Activated T-cell treated with anti-CD3 and anti-CD28 coated beads, Interleukin-2, amount 50 U/mL, for 72 hours (primary cell): ENCODE data around the gene SLAMF9. TPM values are rescaled to one million over a fixed set of nuclear protein-coding genes. Genes with fewer than 3 reads are reported as not detected.

Experiments
- ATAC-seq, 2 donors: fragments of 150-1000 bp; cut with Tn5 transposase; replicated peaks in 1 of 2; 2 replicates each; pipeline ENCODE4 v1.10.0; 2021; ENCODE audit warnings: moderate library complexity in 2 of 2, mild to moderate bottlenecking in 1 of 2
- DNase-seq, 2 donors: peaks; one replicate each; pipeline ENCODE4 v3.0.0; 2021 to 2022; ENCODE audit warnings: mixed read lengths in 1 of 2
- H3K27ac Mint-ChIP-seq: one replicate; pipeline ENCODE4 v1.8.0; 2022; ENCODE audit warnings: mild to moderate bottlenecking, moderate library complexity, mixed read lengths
- H3K27me3 Mint-ChIP-seq: one replicate; pipeline ENCODE4 v1.8.0; 2022; ENCODE audit warnings: low read depth, mixed read lengths
- H3K36me3 Mint-ChIP-seq, 2 donors: one replicate each; pipeline ENCODE4 v1.8.0; 2022; ENCODE audit warnings: mixed read lengths in 2 of 2, mild to moderate bottlenecking in 1 of 2; ENCODE audit not compliant: insufficient read depth in 2 of 2
- H3K4me1 Mint-ChIP-seq: one replicate; pipeline ENCODE4 v1.8.0; 2022; ENCODE audit warnings: low read depth, mixed read lengths
- H3K4me3 Mint-ChIP-seq, 2 donors: one replicate each; pipeline ENCODE4 v1.8.0; 2022; ENCODE audit warnings: mild to moderate bottlenecking in 2 of 2, mixed read lengths in 2 of 2, moderate library complexity in 2 of 2
- H3K9me3 Mint-ChIP-seq, 2 donors: one replicate each; pipeline ENCODE4 v1.8.0; 2022; ENCODE audit warnings: mixed read lengths in 2 of 2
- total RNA-seq, 2 donors: library from RNA; stranded (reverse); gene quantifications; one replicate each; pipeline ENCODE4 v1.2.3, GENCODE V29; 2022

SLAMF9 gene
- total RNA-seq, 2 donors from 2014 or later = not detected

DNA sequence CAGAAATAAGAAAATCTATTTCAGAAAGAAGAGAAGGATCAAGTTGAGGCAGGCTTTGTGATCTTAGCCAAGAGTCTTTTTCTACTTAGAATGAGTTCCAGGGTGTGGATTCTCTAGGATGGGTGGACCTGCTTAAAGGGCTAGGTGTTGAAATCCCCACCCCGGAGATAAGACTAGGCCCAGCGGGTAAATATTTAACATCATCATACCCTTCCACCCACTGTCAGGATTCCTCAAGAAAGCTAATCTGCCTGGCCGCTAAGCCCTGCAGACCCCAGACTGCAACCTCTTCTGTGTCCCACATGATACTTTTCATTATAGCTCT is 14.4 kb downstream of the SLAMF9 start:
- Mint-ChIP-seq H3K4me1 (peaks cover 6% of the 10 kb centered on the region), H3K4me3 (no peak overlapping the region), H3K9me3 (no peaks in the 10 kb centered on the region), H3K27me3 (peaks cover 36% of the 10 kb centered on the region), H3K36me3 (no peaks in the 10 kb centered on the region), H3K27ac (no peak overlapping the region)
- DNase-seq = no peak
- ATAC-seq = no peak

GRCh38 chr1:159938905-159939677 is 14.9 kb downstream of the SLAMF9 start:
- Mint-ChIP-seq H3K27ac (no peak overlapping the region), H3K4me3 (no peak overlapping the region), H3K36me3 (no peaks in the 10 kb centered on the region), H3K4me1 (peaks cover 6% of the 10 kb centered on the region), H3K27me3 (peaks cover 30% of the 10 kb centered on the region), H3K9me3 (no peaks in the 10 kb centered on the region)
- DNase-seq = no peak
- ATAC-seq = no peak

DNA sequence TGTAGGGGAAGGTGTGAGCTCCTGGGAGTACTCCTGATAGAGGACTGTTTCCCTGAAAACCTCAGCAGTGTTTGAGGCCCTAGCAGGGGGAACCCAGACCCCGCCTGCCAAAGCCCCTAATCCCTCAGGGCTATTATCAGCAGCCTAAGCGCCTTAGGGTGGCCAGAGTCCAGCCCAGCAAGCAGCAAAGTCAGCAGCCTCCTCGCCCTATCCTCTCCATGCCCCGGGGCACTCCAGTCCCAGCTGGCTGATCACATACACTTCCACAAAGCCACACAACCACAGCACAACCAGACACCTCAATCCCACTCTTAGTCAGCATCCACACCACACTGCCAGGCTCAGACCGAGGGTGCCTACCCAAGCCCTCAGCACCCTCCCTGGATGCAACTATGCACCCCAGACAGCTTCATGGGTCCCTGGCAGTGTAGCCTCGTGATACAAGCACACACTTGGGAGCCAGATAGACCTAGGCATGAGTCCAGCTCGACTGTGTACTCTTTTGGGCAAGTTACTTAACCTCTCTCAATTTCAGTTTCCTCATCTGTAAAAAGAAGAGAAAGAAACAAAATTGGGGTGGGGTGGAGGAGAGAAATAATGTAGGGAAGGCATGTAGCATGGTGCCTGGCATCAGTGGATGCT is 15.7 kb downstream of the SLAMF9 start:
- DNase-seq (peak in 1 of 2 donors; percentile 31), ATAC-seq (peak; percentile 55 to 69)
- Mint-ChIP-seq H3K9me3 (no peaks in the 10 kb centered on the region), H3K4me3 (no peak overlapping the region), H3K27ac (no peak overlapping the region), H3K27me3 (peaks cover 29% of the 10 kb centered on the region), H3K36me3 (no peaks in the 10 kb centered on the region), H3K4me1 (peaks cover 6% of the 10 kb centered on the region)

GRCh38 chr1:159937054-159937750 is 16.8 kb downstream of the SLAMF9 start:
- Mint-ChIP-seq H3K36me3 (no peaks in the 10 kb centered on the region), H3K9me3 (no peaks in the 10 kb centered on the region), H3K27ac (no peak overlapping the region), H3K4me1 (peaks cover 14% of the 10 kb centered on the region), H3K4me3 (no peak overlapping the region), H3K27me3 (peaks cover 21% of the 10 kb centered on the region)
- DNase-seq (no peak), ATAC-seq (no peak)

DNA sequence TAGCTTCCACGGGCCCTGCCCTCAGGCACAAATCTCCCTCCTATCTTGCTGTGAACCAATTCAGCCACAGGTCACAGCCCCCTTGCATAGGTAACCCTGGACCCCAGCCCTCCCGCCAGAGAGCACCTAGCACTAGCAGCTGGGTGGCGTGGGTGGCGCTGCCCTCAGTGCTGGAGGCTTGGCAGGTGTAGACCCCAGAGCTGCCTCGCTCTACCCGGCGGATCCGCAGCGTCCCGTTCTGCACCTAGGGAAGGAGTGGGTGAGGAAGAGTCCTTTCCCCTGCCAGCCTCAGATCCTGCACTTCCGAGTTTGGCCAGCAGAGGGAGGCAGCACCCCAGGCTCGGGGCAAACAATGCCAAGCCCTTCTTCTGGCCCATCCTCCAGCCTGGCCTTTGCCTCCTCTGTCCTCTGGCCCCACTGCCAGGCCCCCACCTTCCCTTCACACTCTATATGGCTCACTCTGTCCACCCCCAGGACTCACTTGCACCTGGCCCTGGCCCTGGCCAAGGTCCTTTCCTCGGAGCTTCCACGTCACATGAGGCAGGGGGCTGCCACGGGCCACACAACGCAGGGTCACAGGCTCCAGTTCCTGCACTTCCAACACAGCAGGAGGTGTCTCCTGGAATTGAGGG is 17.6 kb downstream of the SLAMF9 start:
- Mint-ChIP-seq H3K27ac (no peak overlapping the region), H3K4me1 (peaks cover 14% of the 10 kb centered on the region)
- DNase-seq = peak; percentile 81 to 89

GRCh38 chr1:159935719-159936272 is 18.2 kb downstream of the SLAMF9 start:
- no peak overlapping the region for H3K4me3 Mint-ChIP-seq
- peaks cover 17% of the 10 kb centered on the region for H3K27me3 Mint-ChIP-seq
- peaks cover 14% of the 10 kb centered on the region for H3K4me1 Mint-ChIP-seq
- ATAC-seq = no peak
- H3K27ac Mint-ChIP-seq = no peak overlapping the region
- DNase-seq = no peak
- H3K36me3 Mint-ChIP-seq = no peaks in the 10 kb centered on the region
- no peaks in the 10 kb centered on the region for H3K9me3 Mint-ChIP-seq

More for the DNA sequence above, 17.6 kb downstream of the SLAMF9 start:
- peak; percentile 75 to 76 for ATAC-seq
- Mint-ChIP-seq H3K4me3 (no peak overlapping the region), H3K36me3 (no peaks in the 10 kb centered on the region), H3K9me3 (no peaks in the 10 kb centered on the region), H3K27me3 (peaks cover 17% of the 10 kb centered on the region)

DNA sequence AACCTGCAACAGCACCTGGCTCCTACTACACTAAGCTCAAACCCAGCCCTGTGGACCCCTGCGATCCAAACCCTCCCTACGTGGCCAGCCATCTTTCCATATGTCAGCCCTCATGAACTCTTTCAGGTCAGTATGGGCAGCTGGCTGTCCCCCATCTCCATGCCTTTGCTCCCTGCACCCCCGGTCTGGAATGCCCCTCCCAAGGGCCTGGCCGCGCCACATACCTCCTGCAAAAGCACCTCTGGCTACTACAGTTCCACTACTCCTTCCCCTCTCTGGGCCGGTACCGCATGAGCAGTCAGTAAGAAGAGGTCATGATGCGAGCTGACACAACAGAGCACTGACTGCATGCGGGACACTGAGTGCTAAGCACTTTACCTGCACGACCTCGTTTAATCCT is 18.7 kb downstream of the SLAMF9 start:
- Mint-ChIP-seq H3K9me3 (no peaks in the 10 kb centered on the region), H3K27ac (no peak overlapping the region)
- ATAC-seq = no peak

GRCh38 chr1:159934136-159935039 is 19.6 kb downstream of the SLAMF9 start:
- H3K36me3 Mint-ChIP-seq = no peaks in the 10 kb centered on the region
- no peak overlapping the region for H3K4me3 Mint-ChIP-seq
- H3K9me3 Mint-ChIP-seq = no peaks in the 10 kb centered on the region
- no peak overlapping the region for H3K27ac Mint-ChIP-seq
- H3K27me3 Mint-ChIP-seq = peaks cover 17% of the 10 kb centered on the region
- DNase-seq = no peak
- peaks cover 14% of the 10 kb centered on the region for H3K4me1 Mint-ChIP-seq
- no peak for ATAC-seq

More for the DNA sequence above, 18.7 kb downstream of the SLAMF9 start:
- no peak overlapping the region for H3K4me3 Mint-ChIP-seq
- H3K36me3 Mint-ChIP-seq = no peaks in the 10 kb centered on the region
- H3K27me3 Mint-ChIP-seq = peaks cover 17% of the 10 kb centered on the region
- no peak for DNase-seq
- peaks cover 14% of the 10 kb centered on the region for H3K4me1 Mint-ChIP-seq

- ATAC-seq (no peak), DNase-seq (no peak)
- no peak overlapping the region for H3K27ac Mint-ChIP-seq
- no peaks in the 10 kb centered on the region for H3K9me3 Mint-ChIP-seq
- H3K36me3 Mint-ChIP-seq = no peaks in the 10 kb centered on the region
- H3K4me1 Mint-ChIP-seq = peaks cover 11% of the 10 kb centered on the region
- H3K4me3 Mint-ChIP-seq = no peak overlapping the region
- peaks cover 17% of the 10 kb centered on the region for H3K27me3 Mint-ChIP-seq
Observed at GRCh38 chr1:159933347-159933746, 20.7 kb downstream of the SLAMF9 start.

DNA sequence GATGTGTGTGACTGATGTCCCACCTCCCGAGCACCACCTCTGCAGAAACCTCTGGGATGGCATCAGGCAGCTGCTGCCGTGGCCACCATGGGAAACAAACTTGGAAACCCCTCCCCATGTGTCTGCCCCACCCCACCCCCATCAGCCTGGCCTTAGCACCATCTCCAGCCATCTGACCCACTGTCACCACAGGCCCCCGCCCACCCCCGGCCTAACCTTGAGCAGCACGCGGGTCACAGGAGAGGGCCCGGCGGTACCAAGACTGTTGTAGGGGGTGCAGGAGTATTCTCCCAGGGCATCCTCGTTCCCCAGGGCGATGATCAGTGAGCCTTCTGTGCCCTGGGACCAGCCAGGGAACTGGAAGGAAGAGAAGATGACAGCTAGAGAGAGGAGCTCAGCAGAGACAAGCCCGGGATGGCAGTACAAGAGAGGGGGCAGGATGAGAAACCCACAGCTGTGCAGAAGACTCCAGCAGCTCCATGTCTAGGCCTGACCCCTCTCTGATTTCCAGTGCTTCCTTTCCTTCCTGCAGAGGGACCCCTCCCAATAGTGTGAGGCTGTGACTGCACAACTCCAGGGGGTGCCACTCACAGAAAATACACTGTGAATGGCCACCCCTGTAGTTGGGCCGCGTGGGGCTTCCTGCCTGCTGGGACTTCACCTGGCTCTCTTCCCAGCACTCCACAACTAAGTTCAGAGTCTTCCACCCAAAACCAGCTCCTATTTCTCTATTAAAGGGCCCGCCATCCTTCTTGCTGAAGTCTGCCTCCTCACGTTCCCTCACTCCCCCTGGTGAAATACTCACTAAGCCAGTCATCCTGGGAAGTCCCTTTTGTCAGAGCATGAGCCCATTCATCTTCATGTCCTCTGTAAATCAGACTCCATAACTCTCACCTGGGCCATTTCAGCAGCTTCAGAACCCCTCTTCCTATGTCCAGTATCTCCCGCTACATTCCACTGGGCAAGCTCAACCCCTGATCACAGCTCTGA is 21.4 kb downstream of the SLAMF9 start:
- DNase-seq = no peak
- Mint-ChIP-seq H3K9me3 (no peaks in the 10 kb centered on the region), H3K4me1 (peaks cover 8% of the 10 kb centered on the region), H3K36me3 (no peaks in the 10 kb centered on the region), H3K4me3 (no peak overlapping the region), H3K27ac (no peak overlapping the region), H3K27me3 (peaks cover 17% of the 10 kb centered on the region)
- peak in 1 of 2 donors; percentile 43 for ATAC-seq

GRCh38 chr1:159931795-159932173 is 22.3 kb downstream of the SLAMF9 start:
- no peaks in the 10 kb centered on the region for H3K9me3 Mint-ChIP-seq
- no peak overlapping the region for H3K27ac Mint-ChIP-seq
- no peaks in the 10 kb centered on the region for H3K36me3 Mint-ChIP-seq
- H3K4me1 Mint-ChIP-seq = peaks cover 8% of the 10 kb centered on the region
- DNase-seq (no peak), ATAC-seq (no peak)
- H3K27me3 Mint-ChIP-seq = peaks cover 17% of the 10 kb centered on the region
- H3K4me3 Mint-ChIP-seq = no peak overlapping the region
